HG03097 (cell line): ENCODE measurements around the gene MEGF8.

Source experiments
- ATAC-seq: cut with Tn5 transposase; IDR thresholded peaks from one replicate; pipeline ENCODE4 v1.9.1; 2021; ENCODE audit not compliant: unreplicated experiment, low FRiP score

The MEGF8 gene

DNA sequence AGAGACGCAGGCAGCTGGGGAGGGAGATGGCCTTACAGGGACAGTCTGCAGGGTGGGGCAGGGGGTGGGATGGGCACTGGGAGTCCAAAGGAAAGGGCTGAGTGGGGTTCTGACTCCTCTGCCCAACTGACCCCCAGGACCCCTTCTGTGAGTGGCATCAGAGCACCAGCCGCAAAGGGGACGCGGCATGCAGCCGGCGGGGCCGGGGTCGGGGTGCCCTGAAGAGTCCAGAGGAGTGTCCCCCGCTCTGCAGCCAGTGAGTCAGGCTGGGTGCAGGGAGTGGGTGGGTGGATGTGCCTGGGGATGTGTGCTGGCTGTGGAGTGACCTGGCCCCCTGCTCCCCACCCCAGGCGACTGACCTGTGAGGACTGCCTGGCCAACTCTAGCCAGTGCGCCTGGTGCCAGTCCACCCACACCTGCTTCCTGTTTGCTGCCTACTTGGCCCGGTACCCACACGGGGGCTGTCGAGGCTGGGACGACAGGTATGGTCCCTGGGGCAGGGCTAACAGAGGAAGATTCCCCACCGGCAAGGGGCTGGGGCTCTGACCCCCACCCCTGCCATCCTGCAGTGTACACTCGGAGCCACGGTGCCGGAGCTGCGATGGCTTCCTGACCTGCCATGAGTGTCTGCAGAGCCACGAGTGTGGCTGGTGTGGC, 25.8 kb downstream of the MEGF8 start:
- ATAC-seq = no peak

DNA sequence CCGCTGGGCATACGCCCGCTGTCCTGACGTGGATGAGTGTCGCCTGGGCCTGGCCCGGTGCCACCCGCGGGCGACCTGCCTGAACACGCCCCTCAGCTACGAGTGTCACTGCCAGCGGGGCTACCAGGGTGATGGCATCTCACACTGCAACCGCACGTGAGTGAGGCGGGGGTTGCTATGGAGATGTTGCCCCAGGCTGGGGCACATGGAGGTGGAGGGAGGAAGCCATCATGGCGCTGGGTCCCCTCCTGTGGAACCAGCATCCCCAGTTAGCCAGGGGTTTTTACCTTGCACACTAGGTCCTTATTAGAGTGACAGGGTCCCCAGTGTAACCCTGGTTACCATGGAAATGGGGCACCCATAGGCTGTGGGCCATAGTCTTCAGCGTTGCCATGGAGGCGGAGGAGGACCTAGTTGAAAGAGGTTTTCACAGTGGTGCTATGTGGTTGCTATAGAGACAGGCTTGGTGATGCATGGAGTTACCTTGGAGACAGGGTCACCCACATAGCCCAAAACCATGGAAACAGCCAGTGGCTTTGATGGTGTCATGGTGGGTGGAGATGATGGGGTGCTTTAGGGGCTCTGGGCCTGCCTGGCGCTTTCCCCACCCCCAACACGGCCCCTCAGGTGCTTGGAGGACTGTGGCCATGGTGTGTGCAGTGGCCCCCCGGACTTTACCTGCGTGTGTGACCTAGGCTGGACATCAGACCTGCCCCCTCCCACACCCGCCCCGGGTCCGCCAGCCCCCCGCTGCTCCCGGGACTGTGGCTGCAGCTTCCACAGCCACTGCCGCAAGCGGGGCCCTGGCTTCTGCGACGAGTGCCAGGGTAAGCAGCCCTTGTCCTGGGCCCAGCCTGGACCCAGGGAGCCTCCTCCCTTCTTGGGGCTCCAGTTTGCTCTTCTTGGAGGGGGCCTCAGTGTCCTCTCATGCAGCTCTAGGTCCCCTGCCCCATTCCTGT, 27.1 kb downstream of the MEGF8 start:
- ATAC-seq = no peak

DNA sequence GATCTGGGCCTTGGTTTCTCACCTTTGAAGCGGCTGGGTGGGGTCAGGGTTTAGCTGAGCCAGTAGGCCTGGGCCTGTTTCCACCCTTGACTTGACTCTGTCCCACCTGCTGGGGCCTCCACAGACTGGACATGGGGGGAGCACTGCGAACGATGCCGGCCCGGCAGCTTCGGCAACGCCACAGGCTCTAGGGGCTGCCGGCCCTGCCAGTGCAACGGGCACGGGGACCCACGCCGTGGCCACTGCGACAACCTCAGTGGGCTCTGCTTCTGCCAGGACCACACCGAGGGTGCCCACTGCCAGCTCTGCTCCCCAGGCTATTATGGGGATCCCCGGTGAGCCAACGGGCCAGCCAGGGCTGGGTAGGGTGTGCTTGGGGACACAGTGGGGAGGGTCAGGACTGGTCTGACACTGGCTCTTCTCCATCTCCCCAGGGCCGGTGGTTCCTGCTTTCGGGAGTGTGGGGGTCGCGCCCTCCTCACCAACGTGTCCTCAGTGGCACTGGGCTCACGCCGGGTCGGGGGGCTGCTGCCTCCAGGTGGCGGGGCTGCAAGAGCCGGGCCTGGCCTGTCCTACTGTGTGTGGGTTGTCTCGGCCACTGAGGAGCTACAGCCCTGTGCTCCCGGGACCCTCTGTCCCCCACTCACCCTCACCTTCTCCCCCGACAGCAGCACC, 28.0 kb downstream of the MEGF8 start:
- ATAC-seq = no peak

DNA sequence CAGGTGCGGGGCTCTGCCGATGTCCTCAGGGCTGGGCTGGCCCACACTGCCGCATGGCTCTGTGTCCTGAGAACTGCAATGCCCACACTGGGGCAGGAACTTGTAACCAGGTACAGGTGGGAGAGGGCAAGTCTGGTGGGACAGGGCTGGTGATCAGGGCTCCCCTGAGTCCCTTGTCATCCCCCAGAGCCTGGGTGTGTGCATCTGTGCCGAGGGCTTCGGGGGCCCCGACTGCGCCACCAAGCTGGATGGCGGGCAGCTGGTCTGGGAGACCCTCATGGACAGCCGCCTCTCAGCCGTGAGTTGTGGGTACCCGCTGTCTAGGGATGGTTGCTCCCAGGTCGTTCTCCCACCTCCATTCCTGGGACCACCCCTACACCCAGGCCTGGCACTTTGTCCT, 30.5 kb downstream of the MEGF8 start:
- ATAC-seq = no peak

DNA sequence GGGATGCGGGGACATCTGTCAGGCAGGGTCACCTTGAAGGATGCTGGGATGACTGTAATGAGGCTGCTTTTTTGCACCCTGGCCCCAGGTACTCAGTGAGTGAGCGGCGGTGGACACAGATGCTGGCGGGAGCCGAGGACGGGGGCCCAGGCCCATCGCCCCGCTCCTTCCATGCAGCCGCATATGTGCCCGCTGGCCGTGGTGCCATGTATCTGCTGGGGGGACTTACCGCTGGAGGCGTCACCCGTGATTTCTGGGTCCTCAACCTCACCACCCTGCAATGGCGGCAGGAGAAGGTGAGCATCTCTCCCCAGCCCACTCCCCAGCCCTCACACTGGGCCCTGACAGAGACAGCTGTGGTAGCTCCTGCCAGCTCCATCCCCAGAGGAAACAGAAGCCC, 31.3 kb downstream of the MEGF8 start:
- ATAC-seq = no peak

DNA sequence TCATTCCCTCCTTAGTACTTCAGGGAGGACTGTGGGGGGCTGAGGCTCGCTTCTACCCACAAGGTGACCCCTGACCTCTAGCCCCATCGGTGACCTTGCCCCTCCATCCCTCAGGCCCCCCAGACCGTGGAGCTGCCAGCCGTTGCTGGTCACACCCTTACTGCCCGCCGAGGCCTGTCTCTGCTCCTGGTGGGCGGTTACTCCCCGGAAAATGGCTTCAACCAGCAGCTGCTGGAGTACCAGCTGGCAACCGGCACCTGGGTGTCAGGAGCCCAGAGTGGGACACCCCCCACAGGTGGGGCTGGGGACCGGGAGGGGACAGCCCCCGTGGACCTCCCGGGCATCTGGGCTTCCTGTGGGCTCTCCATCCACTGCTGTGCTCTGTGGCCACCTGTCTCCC, 31.9 kb downstream of the MEGF8 start:
- no peak for ATAC-seq

DNA sequence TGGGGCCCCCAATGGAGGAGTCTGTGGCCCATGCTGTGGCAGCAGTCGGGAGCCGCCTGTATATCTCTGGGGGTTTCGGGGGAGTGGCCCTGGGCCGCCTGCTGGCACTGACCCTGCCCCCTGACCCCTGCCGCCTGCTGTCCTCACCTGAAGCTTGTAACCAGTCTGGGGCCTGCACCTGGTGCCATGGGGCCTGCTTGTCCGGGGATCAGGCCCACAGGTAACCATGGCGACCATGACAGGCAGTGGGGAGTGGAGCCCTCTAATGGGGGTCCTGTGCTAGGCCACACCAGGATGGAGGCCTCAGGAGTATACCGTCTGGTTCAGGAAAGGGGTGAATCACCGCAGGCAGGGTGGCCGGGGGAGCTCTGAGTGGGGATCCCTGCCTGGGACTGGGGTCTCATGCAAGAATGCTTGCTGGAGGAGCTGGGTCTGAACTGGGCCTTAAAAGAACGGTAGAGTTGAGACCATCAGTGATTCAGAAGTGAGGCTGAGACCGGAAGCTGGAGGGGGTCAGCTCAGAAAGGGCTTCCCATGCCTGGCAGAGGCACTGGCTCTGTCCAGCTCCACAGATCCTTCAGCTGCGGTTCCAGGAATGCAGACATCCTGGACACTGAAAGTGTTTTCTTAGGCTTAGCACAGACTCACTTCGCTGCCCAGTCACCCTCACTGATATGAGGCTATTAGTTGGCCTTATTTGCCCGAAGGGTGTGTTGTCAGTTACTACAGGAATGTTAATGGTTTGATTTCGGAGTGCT, 35.5 kb downstream of the MEGF8 start:
- no peak for ATAC-seq

DNA sequence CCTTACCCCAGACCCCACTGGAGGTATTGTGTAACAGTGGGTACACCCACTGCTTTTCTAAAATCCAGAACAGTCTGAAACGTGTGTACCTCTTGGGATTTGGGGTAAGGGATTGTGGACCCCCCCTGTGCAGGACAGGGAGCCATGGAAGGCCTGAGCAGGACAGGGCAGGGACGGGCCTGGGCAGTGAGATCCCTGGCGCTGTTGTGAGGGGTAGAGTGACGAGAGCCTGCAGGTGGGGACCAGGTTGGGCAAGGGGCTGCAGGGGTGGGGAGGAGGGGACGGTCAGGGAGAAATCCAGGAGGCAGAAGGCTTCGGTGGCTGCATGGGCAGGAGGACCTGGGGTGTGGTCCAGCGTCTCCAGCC, 36.1 kb downstream of the MEGF8 start:
- no peak for ATAC-seq

DNA sequence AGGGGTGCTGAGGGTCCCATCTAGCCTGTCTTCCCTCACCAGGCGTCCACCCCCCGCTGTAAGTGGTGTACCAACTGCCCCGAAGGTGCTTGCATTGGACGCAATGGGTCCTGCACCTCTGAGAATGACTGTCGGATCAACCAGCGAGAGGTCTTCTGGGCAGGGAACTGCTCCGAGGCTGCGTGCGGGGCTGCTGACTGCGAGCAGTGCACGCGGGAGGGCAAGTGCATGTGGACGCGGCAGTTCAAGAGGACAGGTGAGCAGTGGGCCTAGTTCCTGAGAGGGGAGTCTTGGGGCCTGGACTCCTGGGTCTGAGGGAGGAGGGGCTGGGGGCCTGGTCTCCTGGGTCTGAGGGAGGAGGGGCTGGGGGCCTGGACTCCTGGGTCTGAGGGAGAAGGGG, 36.9 kb downstream of the MEGF8 start:
- no peak for ATAC-seq

DNA sequence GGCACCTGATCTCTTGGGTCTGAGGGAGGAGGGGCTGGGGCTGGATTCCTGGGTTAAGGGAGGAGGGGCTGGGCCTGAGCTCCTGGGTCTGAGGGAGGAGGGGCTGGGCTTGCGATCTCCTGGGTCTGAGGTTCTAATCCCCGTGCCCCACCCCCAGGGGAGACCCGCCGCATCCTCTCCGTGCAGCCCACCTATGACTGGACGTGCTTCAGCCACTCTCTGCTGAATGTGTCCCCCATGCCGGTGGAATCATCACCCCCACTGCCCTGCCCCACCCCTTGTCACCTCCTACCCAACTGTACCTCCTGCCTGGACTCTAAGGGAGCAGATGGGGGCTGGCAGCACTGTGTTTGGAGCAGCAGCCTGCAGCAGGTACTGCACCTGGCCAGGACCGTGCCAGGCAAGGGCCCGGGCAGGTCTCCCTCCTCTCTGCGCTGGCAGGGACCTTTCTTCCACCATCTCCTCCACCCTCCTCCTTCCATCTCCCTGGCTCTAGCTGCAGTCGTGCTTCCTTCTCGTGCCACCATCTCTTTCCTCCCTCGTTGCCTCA, 37.5 kb downstream of the MEGF8 start:
- ATAC-seq = no peak

DNA sequence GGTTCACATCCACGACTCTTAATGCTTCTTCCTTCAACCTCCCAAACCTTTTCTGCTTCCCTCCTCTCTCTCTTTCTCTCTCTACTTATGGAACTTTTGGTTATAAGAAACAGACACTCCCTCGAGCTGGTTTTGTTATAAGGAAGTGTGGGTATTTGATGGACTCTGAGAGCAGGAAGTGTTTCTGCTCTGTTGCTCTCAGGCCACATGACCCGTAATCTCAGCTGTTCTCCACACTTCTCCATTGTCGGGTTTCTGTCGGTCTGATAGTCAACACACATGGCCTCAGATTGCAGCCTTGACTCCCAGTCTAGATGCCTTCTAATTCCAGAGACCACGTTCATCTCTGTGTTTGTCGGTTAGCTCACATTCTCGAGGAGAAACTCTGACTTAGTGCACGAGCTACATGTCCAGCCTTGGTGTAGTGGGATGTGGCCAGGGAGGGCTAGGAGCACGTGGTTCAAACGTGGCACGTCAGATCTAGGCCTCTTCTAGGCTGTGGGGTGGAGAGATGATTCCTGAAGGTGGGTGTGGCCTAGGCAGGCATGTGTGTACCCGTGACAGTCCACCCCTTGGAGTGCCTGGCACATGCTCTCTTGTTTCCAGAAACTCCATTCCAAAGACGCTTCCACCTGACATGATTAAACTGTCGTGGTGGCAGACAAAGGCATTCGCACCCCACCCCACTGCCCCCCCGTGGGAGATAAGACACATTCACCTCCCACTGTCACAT, 38.3 kb downstream of the MEGF8 start:
- ATAC-seq = no peak

DNA sequence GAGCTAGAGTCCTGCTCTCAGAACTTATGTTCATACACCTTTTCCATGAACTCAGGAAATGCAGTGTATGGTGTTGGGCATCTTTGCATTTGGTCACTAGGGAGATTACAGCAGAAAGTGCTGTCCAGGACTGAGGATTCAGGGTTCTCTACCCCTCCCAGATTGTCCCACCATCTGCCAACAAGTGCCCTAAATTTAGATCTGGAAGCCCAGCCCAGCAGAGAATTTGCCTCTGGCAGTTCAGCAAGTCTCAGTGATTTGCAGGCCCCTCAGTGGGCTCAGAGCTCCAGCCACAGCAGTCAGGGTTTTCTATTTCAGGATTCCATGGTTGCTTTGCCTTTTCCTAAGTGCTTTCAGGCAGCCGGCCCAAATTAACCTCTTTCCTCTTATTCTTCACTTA, 41.2 kb downstream of the MEGF8 start:
- no peak for ATAC-seq

DNA sequence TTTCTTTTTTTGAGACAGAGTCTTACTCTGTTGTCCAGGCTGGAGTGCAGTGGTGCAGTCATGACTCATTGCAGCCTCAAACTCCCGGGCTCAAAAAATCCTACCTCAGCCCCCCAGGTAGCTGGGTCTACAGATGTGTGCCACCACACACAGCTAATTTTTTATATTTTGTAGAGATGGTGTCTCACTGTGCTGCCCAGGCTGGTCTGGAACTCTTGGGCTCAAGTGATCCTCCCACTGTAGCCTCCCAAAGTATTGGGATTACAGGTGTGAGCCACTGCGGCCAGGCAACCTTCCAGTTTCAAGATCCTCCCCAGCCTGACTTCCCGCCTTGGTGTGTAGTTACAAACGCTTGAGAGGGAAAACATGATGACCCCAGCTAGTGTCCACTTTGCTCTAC, 42.5 kb downstream of the MEGF8 start:
- ATAC-seq = no peak

DNA sequence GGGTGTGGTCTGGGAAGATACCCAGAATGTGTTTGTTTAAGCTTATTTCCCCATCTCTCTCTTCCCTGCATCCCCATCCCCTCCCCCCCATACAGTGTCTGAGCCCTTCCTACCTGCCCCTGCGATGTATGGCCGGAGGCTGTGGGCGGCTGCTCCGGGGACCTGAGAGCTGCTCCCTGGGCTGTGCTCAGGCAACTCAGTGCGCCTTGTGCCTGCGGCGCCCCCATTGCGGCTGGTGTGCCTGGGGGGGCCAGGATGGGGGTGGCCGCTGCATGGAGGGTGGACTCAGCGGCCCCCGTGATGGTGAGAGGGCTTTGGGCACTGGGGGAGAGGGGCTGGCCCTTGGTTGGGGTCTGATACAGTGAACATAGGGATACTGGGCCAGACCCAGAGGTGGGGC, 42.9 kb downstream of the MEGF8 start:
- ATAC-seq = no peak

DNA sequence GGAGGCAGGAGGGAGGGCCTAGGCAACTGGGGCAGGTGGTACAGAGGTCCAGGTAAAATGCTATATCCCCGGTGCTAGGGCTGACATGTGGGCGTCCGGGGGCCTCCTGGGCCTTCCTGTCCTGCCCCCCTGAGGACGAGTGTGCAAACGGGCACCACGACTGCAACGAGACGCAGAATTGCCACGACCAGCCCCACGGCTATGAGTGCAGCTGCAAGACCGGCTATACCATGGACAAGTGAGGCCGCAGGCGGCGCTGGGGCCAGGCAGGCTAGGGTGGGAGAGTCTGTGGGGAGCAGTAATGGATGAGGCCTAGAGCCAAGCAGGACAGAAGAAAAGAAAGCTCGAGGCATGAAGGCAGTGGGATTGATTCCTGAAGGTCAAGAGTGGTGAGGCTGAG, 43.3 kb downstream of the MEGF8 start:
- ATAC-seq = no peak

DNA sequence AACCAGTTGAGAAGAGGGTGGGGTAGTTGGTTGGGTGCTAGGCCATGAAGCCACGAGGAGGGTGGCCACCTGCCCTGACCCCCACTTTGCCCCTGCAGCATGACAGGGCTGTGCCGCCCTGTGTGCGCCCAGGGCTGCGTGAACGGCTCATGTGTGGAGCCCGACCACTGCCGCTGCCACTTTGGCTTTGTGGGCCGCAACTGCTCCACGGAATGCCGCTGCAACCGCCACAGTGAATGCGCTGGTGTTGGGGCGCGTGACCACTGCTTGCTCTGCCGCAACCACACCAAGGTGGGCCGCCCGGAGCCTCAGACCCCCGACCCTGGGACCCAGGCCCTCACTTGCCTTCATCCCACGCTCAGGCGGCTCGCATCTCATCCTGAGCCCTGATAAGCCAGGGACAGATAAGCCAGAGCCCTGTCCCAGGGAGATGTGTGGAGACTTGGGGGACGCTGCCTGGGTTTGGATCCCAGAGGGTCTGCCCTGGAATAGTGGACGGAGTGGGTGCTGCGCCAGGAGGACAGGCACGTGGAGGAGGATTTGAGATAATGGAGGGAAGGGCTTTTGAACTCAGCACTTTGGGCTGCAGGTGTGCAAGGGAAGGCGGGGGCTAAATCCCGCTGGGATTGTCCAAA, 44.1 kb downstream of the MEGF8 start:
- ATAC-seq = no peak

DNA sequence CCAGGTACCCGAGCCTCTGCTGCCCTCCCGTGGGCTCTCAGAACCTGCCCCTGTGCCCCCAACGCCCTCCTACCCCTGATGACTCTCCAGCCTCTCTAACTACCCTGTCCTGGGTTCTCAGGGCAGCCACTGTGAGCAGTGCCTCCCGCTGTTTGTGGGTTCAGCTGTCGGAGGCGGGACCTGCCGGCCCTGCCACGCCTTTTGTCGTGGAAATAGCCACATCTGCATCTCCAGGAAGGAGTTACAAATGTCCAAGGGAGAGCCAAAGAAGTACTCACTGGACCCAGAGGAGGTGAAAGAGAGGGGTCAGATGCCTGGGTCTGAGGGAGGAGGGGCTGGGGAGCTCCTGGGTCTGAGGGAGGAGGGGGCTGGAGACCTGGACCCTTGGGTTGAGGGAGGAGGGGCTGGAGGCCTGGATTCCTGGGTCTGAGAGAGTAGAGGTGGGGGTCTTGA, 44.7 kb downstream of the MEGF8 start:
- no peak for ATAC-seq

DNA sequence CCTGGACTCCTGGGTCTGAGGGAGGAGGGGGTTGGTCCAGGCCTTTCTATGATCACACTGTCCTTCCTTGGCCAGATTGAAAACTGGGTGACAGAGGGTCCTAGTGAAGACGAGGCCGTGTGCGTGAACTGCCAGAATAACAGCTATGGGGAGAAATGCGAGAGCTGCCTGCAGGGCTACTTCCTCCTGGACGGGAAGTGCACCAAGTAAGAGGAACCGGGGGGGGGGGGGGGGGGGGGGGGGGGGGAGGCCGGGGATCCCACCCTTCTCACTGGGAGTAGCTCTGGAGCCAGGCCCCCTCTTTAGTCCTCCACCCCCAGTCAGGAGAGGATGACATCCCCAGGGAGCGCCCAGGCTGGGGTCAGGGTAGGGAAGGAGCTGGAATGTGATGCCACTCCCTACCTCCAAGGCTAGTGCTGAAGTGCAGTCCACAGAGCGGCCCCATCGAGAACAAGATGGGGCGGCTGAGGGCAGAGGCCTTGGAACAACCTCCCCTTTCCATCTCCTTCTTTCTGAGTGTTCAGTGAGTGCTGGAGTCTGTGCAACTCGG, 45.3 kb downstream of the MEGF8 start:
- ATAC-seq = no peak

DNA sequence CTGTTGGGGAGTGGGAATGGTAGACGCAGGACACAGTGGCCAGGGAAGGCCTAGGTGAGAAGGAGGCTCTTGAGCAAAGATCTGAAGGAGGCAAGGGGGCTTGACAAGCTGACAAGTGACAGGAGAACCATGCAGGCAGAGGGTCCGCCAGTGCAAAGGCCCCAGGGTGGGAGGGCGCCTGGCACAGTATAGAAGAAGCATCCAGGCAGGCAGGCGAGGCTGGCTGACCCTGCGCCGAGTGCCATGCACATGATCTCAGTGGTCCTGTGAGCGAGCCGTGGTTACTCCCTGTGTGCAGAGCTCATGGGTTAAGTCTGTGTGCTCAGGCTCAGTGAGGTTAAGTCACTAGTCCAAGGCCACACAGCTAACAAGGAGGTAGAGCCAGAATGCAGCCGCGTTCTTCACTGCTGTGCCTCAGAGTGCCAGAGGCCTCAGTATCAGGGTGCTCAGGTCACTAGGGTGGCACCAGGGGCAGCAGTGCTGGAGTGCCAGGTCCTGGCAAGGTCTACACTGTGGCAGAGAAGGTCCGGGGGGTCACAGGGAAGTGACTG, 49.5 kb downstream of the MEGF8 start:
- ATAC-seq = no peak
